HepG2 (cell line): ENCODE results near the gene FAM20A.

ENCODE experiments used
- STAG1 ChIP-seq: sonication (generic); formaldehyde crosslinking; IDR thresholded peaks from 2 replicates; pipeline ENCODE4 v1.4.0; 2020; ENCODE audit warnings: missing genetic modification reagents
- SUZ12 ChIP-seq: fragments of 150-350 bp; IDR thresholded peaks from 2 replicates; pipeline ENCODE4 v1.6.1; 2014; ENCODE audit warnings: low read depth, low read length
- TF ChIP-seq, protein P1 (sequence below): sonication (generic); formaldehyde crosslinking; IDR thresholded peaks from 2 replicates; pipeline ENCODE4 v1.5.0; 2020; ENCODE audit warnings: mild to moderate bottlenecking, missing genetic modification reagents, moderate library complexity

DNA sequence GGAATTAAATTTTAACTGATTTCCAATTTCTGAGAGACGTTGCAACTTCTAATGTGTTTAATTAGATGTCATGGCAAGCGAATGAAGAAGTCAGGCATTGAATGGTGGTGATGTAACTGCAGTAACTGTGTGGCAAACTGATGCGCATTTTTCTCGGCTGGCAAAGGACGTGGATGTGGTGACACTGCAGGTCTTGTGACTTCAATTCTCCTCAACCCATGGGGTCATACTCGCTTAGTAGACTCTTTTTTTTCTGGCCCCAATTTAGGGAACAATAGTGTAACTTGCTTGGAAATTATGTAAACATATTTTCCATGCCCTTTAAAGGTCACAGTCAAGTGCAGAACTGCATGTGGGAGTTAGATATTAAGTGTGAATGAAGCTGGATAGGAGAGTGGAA is 1.9 kb upstream of the FAM20A start:
- TF ChIP-seq, protein P1, sequence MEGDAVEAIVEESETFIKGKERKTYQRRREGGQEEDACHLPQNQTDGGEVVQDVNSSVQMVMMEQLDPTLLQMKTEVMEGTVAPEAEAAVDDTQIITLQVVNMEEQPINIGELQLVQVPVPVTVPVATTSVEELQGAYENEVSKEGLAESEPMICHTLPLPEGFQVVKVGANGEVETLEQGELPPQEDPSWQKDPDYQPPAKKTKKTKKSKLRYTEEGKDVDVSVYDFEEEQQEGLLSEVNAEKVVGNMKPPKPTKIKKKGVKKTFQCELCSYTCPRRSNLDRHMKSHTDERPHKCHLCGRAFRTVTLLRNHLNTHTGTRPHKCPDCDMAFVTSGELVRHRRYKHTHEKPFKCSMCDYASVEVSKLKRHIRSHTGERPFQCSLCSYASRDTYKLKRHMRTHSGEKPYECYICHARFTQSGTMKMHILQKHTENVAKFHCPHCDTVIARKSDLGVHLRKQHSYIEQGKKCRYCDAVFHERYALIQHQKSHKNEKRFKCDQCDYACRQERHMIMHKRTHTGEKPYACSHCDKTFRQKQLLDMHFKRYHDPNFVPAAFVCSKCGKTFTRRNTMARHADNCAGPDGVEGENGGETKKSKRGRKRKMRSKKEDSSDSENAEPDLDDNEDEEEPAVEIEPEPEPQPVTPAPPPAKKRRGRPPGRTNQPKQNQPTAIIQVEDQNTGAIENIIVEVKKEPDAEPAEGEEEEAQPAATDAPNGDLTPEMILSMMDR (CRISPR knock-in tag), result no peak
- no peak for TF ChIP-seq STAG1
- TF ChIP-seq SUZ12, result no peak
